Globus pallidus (tissue), 1 donor: ENCODE results near the gene ELMO1.

ENCODE experiments used
- DNase-seq: peaks from one replicate; pipeline ENCODE4 v3.0.0-alpha.2; 2015; ENCODE audit warnings: low spot score

The ELMO1 gene

DNA sequence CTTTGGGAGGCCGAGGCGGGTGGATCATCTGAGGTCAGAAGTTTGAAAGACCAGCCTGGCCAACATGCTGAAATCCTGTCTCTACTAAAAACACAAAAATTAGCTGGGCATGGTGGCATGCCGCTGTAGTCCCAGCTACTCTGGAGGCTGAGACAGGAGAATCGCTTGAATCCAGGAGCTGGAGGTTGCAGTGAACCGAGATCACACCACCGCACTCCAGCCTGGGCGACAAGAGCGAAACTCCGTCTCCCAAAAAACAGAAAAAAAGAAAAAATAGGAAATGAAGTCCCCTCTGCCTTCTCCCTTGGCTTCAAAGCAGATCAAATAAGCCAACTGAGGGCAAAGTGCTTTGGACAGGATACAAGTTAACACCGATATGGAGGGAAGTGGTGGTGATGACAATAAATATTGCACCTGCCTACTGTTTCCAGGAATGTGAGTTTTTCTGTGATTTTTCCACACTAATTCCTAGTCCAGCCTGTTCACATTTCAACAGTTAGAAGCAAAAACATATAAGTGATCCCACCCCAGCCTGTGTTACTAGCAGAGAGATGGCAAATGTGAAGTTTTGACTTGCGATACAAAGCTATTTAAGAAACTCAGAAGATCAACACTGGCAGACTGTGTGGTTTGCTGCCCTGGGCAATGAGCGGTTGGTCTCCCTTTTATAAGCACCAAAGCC, 433.2 kb downstream of the ELMO1 start:
- DNase-seq, result no peak

DNA sequence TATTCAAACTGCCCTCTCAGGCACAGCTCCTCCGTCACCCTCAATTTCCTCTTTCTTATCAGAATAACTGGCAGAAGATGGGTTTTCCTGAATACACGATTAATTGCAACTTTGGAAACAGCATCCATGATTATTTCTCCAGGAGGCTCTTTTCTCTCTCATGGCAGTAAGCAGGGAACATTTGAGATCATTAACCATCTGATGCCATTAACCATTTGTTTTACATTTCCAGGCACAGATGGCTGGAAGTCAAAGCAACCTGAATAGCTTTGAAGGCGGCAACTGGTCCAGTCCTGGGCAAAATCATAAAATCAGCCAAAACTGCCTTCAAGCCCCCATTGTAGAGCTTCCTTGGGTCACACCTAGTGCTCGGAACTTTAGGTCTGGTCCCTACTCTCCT, 434.9 kb downstream of the ELMO1 start:
- DNase-seq, result no peak

DNA sequence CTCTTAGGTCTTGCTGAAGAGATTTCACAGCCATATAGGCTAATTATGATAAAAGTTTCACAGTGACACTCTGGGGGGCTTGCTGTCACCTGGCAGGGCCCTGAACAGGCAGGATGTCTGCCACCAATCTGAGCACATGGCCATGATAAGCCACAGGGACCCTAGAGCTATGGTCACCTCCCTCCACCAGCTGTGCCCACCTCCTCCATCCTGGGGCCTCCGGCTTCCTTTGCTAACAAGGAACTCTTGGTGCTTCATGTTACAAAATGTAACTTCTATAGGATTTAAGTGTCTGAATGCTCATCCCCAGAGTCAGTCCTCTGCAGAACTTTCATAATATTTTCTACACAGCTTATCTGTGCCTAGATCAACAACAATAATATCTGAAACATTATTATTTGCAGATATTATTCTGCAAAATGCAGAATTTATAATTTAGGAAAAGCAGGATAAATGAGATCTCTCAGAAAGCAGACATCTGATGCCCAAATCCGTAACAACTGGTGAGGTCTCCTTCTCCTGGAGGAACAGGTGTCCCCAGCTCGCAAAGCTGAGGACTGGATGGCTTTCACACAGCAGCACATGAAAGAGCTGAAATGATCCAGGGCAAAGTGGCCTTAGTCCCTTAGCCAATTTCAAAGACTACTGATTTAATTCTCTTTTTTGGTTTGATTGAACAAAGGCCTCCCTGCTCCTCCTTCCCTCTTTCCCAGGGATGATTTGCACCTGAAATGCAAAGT, 437.3 kb downstream of the ELMO1 start:
- no peak for DNase-seq

DNA sequence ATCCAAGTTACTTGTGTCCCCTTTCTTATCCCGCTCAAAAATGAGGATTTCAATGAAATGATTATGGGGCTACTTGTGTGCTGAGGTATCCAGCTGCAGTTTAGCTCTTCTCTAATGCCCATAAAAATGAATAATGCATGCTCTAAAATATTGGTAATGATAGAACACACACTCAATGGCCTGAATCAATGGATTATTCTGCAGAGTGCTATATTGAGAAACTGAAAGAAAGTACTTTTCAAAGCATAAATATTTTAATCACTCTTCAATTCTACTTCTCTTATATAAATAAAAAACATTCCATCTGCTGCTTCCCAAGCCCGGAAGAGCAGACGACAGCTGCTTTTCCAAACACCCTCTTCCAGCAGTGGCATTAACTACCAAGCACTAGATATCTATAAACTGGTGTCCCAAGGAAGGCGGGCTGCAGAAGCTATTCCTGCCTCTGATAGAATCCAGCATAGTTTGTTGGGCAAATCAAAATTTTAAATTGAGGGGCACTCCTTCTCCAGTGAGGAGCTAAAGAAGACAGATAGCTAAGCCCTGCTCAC, 439.5 kb downstream of the ELMO1 start:
- DNase-seq, result no peak

DNA sequence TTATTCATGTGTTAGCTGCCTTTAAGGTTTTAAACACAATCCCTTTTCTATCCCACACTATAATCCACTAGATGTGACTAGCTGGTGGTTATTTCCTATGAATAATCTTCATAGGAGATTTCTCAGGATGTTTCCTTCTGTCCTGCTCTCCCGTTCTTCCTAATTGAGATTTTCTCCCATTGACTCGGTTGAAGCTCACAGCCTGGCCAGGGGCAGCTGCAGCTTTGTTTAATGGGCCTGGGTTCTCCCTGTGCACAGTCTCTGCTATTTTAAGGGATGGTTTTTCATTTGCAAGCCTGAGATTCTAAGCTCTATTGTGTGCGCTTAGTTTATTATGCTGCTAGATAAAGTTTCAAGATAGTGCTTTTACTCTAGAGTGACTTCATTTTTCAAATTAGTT, 441.0 kb downstream of the ELMO1 start:
- DNase-seq, result no peak

DNA sequence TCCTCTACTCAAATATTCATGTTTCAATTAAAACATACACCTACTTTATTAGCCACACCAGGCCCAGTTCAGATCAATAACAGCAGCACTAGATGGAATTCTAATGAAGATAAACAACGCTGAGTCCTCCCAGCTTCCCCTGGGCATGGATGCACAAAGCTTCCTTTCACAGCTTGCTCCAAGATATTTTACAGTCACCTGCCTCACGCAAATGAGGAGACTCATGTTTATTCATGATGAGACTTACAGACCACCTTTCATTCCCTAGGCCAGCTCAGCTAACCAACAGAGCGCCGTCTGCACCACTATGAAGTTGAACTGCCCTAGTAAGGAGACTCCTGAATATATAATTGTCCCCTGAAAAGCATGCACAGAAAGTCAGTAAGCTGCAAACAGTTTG, 441.4 kb downstream of the ELMO1 start:
- peak; percentile 42 for DNase-seq

DNA sequence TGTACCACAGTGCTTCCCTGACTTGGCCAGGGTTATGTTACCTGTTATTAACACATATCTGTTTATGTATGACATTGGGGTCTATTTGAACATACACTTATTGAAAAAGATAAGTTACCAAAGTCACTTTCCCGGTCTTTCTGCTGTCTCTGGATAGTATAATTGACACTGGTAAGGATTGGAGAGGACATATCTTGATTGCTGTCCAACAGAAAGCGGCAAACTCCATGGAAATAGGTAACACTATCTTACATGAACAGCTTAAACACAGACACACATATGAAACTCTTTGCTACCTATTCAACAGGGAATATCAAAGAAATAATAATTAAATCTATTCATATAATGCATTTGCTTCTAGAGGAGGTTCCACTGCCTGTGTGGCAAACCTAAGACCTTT, 441.9 kb downstream of the ELMO1 start:
- no peak for DNase-seq

DNA sequence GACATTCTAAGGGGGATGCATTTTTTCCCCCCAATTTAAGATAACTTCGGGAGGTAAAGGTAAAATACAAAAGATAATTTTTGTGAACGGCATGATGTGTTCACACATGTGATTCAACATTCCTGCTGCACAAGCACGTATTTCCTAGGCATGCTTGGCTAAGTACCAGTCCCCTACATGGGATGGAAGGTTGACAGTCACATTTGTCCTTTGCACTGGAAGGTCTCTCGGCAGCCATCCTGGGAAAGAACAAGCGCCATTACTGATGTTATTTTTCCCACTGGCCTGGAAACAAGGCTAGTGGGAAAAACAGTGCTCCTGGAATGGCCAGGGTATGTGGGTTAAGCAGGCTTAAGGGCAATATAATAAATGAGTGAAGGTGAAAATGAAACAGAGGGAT, 448.2 kb downstream of the ELMO1 start:
- no peak for DNase-seq

DNA sequence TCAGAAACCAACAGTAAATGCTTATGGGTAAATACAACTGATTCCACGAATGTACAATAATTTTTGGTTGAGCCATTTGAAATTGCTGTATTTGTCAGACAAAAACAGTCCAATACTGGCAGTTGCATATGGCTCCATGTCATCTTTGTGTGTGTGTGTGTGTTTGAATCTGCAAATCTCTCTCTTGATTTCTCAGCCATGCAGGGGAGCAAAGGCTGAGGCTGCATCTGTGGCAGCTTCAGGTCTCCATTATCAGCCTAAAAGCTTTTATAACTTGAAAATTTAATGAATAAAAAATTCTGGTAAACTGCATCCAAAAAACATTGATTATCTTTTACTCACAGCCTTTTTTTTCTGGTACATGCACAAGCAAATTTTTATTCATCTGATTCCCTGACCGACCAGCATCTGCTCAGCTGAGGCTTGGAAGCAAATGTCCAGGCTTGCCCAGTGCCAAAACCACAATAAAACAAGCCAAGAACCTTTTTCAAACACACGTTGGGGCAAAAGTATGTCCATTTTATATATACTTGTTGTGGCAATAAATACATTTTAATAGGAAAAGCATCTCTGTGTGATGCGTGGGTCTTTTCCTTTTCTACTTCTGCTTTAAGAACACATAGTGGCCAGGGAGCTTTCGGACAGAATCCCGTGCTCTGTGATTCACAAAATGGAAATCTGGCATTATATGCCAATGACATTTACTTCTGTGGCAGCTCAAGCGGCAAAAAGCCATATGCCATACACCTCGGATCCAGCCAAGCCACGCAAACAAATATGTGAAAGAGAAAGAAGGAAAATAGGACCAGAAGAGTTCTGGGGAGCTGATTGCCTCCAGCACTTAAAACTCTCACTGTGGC, 448.8 kb downstream of the ELMO1 start:
- DNase-seq, result no peak

DNA sequence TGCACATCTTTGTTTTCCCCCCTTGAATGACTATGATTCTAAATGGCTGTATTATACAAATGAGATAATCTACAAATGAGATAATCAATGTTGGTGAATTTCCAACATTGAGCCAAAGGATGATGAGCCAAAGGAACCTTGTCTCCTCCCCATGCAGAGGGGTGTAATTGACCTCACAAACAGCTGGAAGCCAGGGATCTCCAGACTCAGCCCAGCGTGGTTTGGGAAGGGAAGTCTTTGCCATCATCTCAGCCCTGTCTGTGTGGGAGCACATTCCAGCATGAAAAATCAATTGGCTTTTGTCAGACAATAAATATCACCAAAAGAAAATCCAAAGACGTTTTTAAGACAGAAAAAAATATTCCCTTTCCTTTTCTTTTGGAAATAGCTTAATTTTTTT, 452.9 kb downstream of the ELMO1 start:
- DNase-seq, result no peak

DNA sequence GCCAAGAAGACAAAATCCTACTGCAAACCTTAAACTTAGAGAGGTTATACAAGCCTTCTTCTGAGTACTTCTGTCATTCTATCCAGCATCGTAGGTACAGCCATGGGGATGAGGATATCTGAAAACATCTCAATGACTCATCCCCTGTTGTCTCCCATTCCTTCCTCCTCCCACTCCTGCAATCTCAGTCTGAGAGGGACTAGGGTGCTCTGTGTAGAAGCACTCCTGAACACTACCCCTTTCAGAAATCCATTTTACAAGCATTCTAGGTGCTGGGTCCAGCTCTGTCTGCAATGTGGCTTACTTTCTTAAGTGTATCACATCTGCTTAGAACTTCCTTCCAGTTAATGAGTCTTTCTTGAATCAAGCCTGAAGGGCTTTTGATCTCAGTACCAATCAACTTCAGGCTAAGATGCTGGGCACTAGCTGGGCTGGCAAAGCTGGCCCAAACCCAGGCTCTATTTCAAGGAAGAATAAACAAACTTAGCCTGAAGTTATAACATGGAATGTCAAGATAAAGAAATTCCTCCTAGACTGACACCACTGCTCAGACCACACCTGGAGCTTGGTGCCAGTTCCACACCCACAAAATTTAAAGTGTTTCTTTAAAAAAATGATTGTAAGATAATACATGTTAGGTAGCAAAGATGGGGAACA, 454.1 kb downstream of the ELMO1 start:
- DNase-seq, result no peak

DNA sequence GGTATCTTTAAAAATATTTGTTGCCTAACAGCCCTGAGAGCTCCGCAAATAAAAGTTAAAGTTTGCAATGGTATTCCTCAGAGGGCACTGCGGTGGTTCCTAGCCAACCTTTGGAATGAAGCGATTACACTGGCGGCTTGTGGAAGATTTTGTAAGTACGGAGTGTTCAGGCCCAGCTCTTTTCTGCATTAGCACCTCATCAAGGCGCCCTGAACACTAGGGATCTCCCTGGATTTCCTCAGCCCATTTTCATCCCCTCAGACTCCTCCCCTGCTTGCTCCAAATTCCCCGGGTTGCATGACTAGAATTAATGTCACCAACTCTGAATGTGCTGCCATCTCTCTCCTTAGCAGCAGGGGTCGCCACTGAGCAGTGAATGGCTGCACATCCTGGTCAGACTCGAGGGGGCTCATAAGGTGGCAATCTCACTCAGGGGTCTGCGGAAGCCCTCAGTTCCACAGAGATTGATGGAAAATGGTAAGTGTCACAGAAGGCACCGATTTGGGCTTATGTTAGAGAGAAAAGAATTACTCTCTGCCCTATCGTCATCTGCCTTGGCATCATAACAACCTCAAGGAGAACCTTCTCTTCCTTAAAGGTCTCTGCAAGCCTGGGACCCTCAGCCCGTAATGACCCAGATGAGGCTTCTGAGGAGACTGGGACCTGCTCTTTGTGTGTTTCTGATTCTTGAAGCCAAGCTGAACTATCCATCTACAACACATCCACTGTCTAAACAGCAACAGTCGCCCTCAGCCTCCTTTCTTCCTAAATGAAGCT, 461.5 kb downstream of the ELMO1 start:
- DNase-seq, result peak; percentile 49

DNA sequence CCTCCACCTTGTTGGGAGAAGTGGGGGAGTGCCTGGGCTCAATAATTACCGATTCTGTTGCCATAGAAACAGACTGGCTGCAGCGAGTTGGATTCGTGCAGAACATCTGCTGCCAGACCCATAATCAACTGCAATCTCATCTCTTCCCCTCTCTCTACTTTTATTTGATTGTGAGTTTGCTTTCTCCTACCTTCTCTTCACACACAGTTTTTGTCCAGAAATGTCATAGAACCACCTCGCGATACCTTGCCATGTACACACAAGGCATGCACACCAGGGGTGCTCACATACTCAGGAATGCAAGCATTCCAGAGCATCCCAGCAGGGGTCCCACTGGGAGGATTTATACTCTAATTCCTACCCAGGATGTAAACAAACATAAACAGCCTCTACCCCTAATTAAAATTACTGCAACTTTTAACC, 462.1 kb downstream of the ELMO1 start:
- DNase-seq, result no peak

DNA sequence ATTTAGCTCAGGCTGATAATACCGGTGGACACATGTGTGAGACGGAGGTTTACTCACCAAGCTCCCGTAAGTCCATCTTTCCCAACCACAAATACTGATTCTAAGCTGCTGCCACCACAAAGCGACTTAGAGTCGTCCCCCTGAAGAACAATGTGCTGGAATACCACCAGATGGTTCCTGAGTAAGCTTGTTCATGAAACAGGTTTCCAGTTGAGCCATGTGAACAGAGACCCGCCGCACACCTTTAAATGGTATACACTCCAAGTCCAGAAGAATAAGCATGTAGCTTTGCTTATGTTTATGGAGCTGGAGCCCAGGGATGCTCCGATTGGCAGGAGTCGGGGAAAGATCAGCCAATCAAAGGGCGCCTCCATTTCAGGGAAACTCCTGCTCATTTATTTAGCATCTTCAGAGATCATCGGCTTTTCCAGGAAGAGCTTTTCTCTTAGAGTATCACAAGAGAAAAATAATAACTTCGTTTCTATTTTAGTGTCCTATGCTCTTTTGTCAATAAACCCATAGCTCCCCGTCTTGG, 462.7 kb downstream of the ELMO1 start:
- DNase-seq, result peak; percentile 48

DNA sequence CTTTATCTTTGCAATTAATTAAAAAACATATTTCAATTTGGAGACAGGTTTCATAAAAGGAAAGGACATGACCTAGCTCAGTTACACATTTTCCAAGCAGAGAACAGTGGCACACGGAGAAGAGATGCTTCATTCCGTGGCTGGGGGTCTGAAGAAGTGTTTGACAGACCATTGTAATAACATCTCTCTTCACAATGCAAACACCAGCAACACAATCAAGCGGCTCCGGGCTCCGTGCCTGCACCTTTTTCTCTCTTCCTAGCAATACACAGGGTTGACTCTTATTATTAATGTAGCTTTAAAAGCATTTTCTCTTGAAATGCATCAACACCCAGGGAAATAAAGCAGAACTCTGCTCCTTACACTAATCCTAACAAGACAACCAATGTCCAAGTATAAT, 463.3 kb downstream of the ELMO1 start:
- no peak for DNase-seq

DNA sequence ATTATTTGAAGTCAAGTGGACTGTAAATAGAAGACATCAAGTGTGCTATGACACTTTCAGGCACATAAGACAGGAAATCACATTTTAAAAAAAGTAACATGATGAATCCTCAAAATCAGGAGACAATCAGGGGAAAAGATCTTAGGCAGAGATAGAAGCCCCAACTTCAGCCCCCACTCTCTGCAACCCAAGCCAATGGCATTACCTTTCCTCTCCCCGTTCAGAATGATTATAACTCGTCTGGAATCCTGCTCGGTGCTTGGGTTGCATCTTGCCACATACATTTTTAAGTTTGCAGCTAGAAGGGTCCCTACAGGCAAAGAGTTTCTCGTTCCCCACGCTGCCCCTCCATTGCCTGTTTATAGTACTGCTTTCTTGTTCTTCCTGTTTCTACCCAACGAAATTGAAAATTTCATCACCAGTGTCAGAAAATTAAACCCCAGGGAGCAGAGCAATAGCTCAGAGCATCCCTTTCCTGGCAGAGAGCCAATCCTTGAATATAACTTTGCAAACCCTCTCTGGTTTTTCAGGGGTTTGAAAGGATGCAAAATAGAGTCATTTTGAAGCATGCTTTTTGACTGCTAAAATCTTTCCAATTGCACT, 463.9 kb downstream of the ELMO1 start:
- DNase-seq, result no peak

DNA sequence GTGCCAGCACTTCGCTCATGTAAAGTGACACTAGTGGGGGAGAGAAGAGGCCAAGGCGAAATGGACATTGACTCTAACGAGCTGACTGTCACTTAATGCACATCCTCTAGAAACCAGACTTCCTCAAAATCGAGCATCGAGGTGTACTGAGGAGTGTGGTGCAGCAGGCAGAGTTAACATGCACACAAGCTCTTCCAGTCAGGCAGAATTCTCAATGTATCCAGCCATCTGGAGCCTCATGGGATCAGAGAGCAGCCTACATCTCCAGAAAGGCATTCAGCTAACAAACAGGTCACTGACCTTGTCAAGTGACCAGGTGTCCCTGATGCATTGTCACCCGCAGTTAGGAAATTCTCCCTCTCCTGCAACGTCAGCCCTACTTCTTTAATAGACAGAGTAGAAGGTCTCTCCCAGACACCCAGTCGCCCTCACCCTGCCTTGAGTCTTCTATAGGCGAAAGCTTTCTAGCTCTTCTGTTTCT, 464.6 kb downstream of the ELMO1 start:
- no peak for DNase-seq

DNA sequence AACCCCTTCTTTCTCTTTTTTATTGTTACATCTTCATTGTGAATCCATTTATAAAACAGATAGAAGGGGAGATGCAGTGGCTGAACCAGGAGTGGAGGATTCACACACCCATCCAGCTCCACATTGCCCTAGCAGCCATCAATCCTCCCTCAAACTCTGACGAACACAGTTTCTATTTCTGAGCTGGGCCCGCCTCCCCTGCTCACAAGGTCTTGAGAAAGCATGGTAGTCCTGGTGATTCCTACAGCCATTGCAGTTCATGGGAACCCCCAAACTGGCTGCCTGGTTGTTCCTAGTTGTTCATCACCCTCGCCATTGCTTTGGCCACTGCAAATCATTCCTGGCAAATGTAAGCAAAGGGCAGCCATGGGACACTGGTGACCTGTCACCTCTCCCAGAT, 465.9 kb downstream of the ELMO1 start:
- DNase-seq, result no peak

DNA sequence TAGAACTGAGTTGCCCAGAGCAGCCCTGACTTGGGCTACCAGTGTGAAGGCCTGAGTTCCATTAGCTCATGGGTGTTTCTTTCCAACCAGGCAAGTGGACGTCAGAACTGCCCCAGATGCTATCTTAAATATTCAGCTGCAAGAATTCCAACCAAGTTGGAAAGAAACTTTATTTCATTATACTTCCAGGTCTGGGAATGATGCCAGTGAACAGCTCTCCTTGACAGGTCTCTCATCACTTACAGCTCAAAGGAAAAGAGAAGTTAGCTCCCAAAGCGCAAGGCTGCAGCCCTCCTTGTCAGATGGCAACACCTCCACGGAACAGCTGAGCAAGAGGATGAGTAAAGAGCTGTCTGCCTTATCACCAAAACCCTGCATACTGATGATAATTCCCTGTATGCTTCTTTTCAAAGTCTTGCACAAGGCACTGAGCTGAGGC, 468.8 kb downstream of the ELMO1 start:
- no peak for DNase-seq

DNA sequence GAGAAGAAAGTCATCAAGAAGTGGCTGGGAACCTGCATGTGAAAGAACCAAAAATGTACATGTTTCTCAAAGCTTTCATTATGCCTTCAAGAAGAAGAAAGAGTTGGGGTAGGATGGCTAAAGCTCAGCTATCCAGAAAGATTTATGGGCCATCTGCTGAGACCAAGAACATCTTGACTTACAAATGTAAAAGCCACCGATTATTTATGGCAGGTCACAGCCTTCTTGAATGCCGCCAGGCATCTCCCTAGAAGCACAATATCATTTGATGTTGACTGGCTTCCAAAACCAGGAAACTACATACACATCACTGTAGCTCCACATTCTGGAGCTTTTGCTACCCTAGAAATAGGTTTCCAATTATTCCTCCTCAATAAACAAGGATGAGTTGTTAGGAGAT, 470.2 kb downstream of the ELMO1 start:
- DNase-seq, result no peak
